Right lobe of liver (tissue), 6 donors: ENCODE measurements around the gene CDH23. TPM values are rescaled to one million over a fixed set of nuclear protein-coding genes. Genes with fewer than 3 reads are reported as not detected.

Experiments
- ATAC-seq, 4 donors: fragments of 200-7000 bp; cut with Tn5 transposase; one replicate each; pipeline ENCODE4 v1.9.1; 2020; ENCODE audit warnings: mild to moderate bottlenecking in 4 of 4, moderate library complexity in 4 of 4
- DNase-seq, 3 donors: peaks; one replicate each; pipeline ENCODE4 v3.0.0-alpha.2; 2020
- H3K27ac ChIP-seq, 3 donors: fragments of 200-600 bp; one replicate each; pipeline ENCODE4 v1.8.0; 2022
- H3K27me3 ChIP-seq, 2 donors: fragments of 200-600 bp; one replicate each; pipeline ENCODE4 v1.8.0; 2022
- H3K36me3 ChIP-seq, 4 donors: fragments of 200-600 bp; sonication (generic) in 1 of 4; one replicate each; pipeline versions ENCODE4 v1.5.1 to v1.8.0; 2017 to 2022; ENCODE audit warnings: control low read depth in 1 of 4
- H3K4me1 ChIP-seq, 4 donors: fragments of 200-600 bp; sonication (generic) in 1 of 4; one replicate each; pipeline versions ENCODE4 v1.5.1 to v1.8.0; 2017 to 2022; ENCODE audit warnings: control low read depth in 1 of 4
- H3K4me3 ChIP-seq, 3 donors: fragments of 200-600 bp; one replicate each; pipeline ENCODE4 v1.8.0; 2022
- H3K9me3 ChIP-seq, 4 donors: fragments of 200-600 bp; sonication (generic) in 1 of 4; one replicate each; pipeline versions ENCODE4 v1.5.1 to v1.8.0; 2017 to 2022; ENCODE audit warnings: control low read depth in 1 of 4
- POLR2A ChIP-seq: fragments of 450-650 bp; IDR thresholded peaks from one replicate; pipeline ENCODE4 v1.6.1; 2017; ENCODE audit warnings: antibody characterized with exemption, mild to moderate bottlenecking
- WGBS: methylation state at CpG from one replicate; pipeline ENCODE4 v1.1.6; 2018; ENCODE audit warnings: low coverage, low lambda C conversion rate; ENCODE audit not compliant: insufficient coverage; ENCODE audit errors: missing lambda C conversion rate; 5-methylcytosine and 5-hydroxymethylcytosine counted together
- intact Hi-C, 2 donors: fragments of 100-400 bp; cut with DNase I; formaldehyde crosslinking; loops; one replicate each; pipeline versions ENCODE4 v1.11.2 to v1.14.1; 2022
- total RNA-seq, 6 experiments: library from RNA; depleted of rRNA in 2 of 6; stranded (reverse); fragments of >200 nt in 2 of 6; fragmentation: NEBNext Ultra II Directional in 3 of 6; extraction: Animal tissue kit (Norgen Biotek cat#: 25700) in 3 of 6; gene quantifications; one replicate each; pipeline versions ENCODE4 v1.1.0 to v1.2.4, GENCODE V29; 2016 to 2023
- TF ChIP-seq, protein P1 (sequence below), 4 donors: fragments of 200-600 bp in 3 of 4; fragments of 450-650 bp in 1 of 4; IDR thresholded peaks; one replicate each; pipeline versions ENCODE4 v1.5.1 to v1.8.0; 2016 to 2022; ENCODE audit warnings: antibody characterized with exemption in 4 of 4, mild to moderate bottlenecking in 2 of 4
- donor health status: DM: no; HTN: yes; CAD: no.
- donor health status: DM: no; HTN: no; CAD: no.
- donor health status: DM: no; HTN: no; CAD: no.
- donor health status: DM: no; HTN: yes; CAD: no.
- donor health status: DM: no; HTN: yes; CAD: no.

Gene CDH23
- total RNA-seq, 6 experiments from 2014 or later: 3.3 to 19.7 (median 6.3) TPM

DNA sequence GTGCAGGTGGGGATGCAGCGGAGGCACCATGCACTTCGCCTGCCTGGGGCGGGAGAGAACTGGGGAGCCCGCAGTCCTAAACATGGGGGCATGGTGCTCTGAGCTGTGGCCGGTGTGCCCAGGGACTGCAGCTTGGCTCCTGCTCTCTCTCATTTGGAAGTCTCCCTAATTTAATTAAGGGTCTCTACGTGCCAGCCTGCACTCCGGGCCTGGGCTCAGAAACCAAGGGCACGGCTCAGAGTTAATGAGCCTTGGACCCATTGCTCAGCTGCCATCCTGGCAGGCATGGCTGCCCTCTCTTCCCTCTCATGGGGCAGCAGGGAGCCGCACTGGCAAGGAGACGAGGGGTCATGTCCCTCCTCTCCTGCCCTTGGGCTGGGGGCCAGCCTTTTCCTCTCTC lies 115.6 kb downstream of the CDH23 start:
- no peak for ATAC-seq
- Histone ChIP-seq H3K27ac (no peak overlapping the region), H3K4me3 (no peak overlapping the region), H3K27me3 (no peaks in the 10 kb centered on the region), H3K4me1 (no peaks in the 10 kb centered on the region), H3K36me3 (no peaks in the 10 kb centered on the region), H3K9me3 (no peaks in the 10 kb centered on the region)
- DNase-seq: no peak
- WGBS: no CpG with 5 or more reads among the region's 10 CpGs
- TF ChIP-seq POLR2A: no peak
- intact Hi-C loops: no loop called here

DNA sequence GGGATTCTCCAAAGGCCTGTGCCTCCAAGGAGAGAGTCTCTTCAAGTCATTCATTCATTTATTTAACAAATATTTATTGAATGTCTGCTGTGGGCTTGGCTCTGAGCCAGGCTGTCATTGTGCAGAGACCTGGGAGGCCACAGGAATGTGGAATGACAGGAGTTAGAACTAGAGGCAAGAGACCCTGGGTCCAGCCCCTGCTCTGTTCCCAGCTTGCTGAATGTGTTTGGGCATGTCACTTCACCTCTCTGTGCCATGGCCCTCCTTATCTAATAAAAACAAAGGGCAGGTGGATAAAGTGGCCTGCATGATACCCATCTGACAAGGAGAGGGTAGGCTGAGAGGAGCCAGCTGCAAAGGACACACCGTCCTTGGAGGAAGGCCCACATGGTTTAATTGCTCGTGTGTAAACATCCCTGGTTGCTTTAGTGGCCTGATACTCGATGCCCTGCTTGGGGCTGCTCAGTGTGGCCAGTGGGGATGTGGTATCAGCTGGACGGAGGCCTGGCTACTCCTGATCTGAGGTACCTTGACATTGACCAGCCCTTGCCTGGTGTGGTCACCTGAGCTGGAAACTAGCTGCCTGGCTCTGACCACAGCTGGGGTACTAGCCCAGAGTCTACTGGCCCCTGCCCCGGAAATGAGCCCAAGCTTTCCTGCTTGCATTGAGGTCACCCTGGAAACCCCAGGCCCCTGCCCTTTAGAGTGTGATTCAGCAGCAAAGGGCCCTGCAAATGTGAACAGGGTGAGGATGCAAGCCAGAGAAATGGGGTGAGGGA lies 116.2 kb downstream of the CDH23 start:
- no peak for ATAC-seq
- 57% methylated on average over 4 of the region's 5 CpGs for WGBS

DNA sequence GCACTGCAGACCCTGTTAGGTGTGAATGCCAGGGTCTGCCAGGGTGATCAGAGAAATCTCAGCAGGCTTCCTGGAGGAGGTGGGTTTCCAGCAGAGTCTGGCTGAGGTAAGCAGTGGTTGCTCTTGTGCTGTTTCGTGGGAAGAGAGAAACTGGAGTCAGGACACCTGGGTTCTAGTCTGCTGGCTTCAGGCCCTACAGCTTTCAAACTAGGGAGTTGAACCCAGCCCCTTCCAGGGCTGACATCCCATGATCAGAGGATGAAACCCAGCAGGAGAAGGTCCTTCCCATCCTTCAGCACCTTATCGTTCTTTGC lies 116.8 kb downstream of the CDH23 start:
- H3K36me3 ChIP-seq: no peaks in the 10 kb centered on the region
- H3K27ac ChIP-seq: no peak overlapping the region
- no peak overlapping the region for H3K4me3 ChIP-seq
- H3K4me1 ChIP-seq: no peaks in the 10 kb centered on the region
- TF ChIP-seq, protein P1, sequence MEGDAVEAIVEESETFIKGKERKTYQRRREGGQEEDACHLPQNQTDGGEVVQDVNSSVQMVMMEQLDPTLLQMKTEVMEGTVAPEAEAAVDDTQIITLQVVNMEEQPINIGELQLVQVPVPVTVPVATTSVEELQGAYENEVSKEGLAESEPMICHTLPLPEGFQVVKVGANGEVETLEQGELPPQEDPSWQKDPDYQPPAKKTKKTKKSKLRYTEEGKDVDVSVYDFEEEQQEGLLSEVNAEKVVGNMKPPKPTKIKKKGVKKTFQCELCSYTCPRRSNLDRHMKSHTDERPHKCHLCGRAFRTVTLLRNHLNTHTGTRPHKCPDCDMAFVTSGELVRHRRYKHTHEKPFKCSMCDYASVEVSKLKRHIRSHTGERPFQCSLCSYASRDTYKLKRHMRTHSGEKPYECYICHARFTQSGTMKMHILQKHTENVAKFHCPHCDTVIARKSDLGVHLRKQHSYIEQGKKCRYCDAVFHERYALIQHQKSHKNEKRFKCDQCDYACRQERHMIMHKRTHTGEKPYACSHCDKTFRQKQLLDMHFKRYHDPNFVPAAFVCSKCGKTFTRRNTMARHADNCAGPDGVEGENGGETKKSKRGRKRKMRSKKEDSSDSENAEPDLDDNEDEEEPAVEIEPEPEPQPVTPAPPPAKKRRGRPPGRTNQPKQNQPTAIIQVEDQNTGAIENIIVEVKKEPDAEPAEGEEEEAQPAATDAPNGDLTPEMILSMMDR (IDR thresholded peaks at IDR 0.05): no peak
- no peak for TF ChIP-seq POLR2A
- intact Hi-C loops: no loop called here
- no peak for ATAC-seq
- H3K9me3 ChIP-seq: no peaks in the 10 kb centered on the region
- no peak for DNase-seq
- no peaks in the 10 kb centered on the region for H3K27me3 ChIP-seq
- no CpG with 5 or more reads among the region's 2 CpGs for WGBS

More for the DNA sequence above, 116.2 kb downstream of the CDH23 start:
- Histone ChIP-seq H3K27me3 (no peaks in the 10 kb centered on the region), H3K4me1 (no peaks in the 10 kb centered on the region), H3K9me3 (no peaks in the 10 kb centered on the region), H3K4me3 (no peak overlapping the region), H3K36me3 (no peaks in the 10 kb centered on the region), H3K27ac (no peak overlapping the region)
- no peak for DNase-seq
- intact Hi-C loops: no loop called here
- TF ChIP-seq, protein P1 (IDR thresholded peaks at IDR 0.05): no peak
- TF ChIP-seq POLR2A: no peak

DNA sequence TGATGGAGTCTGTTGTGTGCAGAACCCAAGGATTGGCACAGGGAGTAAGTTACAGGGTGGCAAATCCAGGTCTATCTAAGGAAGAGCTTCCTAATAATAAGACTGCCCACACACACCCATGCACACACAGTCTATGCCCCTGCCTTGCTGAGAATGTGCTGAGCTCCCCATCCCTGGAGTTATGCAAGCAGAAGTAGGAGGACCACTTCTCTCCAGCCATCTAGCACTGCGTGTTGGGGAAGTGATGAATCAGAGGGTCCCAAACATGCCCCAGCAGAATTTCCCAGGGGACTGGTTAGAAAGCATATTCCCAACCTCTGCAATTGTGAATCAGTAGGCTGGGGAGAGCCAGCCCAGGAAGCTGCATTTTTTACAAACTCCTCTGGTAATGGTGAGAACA lies 117.2 kb downstream of the CDH23 start:
- ATAC-seq (no peak), DNase-seq (no peak)
- Histone ChIP-seq H3K27me3 (no peaks in the 10 kb centered on the region), H3K27ac (no peak overlapping the region), H3K4me1 (no peaks in the 10 kb centered on the region), H3K4me3 (no peak overlapping the region), H3K36me3 (no peaks in the 10 kb centered on the region), H3K9me3 (no peaks in the 10 kb centered on the region)
- intact Hi-C loops: no loop called here
- no peak for TF ChIP-seq POLR2A
- TF ChIP-seq, protein P1 (IDR thresholded peaks at IDR 0.05): no peak
- no CpG with 5 or more reads among the region's 1 CpG for WGBS

DNA sequence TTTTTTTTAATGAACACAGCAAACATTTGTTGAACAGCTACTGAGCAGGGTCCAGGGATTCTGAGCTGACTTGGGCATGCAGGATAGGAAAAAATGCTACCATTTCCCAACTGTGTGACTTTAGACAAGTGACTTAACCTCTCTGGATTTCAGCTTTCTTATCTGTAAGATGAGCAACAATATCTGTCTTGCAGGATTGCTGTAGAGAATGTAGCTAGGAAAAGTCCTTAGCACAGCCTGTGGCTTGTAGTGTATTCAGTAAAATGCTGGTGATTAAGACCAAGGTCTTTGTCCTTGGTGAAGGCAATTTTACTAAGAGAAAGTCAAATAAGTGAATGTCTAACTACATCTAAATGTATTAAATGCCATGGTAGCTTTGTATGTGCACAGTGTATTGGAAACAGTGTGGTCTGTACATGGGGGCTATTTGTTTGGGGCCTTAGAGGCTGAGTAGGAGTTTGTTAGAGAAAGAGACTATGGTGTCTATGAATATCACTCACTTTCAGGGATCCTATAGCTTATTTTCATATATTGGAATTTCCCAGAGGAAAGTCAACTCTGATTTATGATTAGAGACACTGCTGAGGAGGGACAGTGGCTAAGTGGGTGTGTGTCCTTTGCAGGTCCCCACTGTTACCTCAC lies 118.9 kb downstream of the CDH23 start:
- Histone ChIP-seq H3K4me1 (no peaks in the 10 kb centered on the region), H3K36me3 (no peaks in the 10 kb centered on the region), H3K4me3 (no peak overlapping the region), H3K27me3 (no peaks in the 10 kb centered on the region), H3K9me3 (no peaks in the 10 kb centered on the region), H3K27ac (no peak overlapping the region)
- TF ChIP-seq, protein P1 (IDR thresholded peaks at IDR 0.05): no peak
- TF ChIP-seq POLR2A: no peak
- no peak for ATAC-seq
- intact Hi-C loops: no loop called here
- no peak for DNase-seq
